ENCODE data around the gene SRXN1.

SRXN1 gene

GRCh38 chr20:602111-602970 lies 50.7 kb downstream of the SRXN1 start:
- no peak for TF ChIP-seq ZNF837 (tag by site-specific recombination; IDR thresholded peaks at IDR 0.05)
- TF ChIP-seq ZSCAN23 (tag by site-specific recombination; IDR thresholded peaks at IDR 0.05), result no peak
- no peak for TF ChIP-seq AEBP2 (tag by site-specific recombination; IDR thresholded peaks at IDR 0.05; ENCODE audit: borderline replicate concordance)
- TF ChIP-seq ZNF488 (tag by site-specific recombination; IDR thresholded peaks at IDR 0.05), result no peak
- TF ChIP-seq MEIS1 (CRISPR knock-in tag; IDR thresholded peaks at IDR 0.05; ENCODE audit: borderline replicate concordance), result no peak
- TF ChIP-seq REST (tag by site-specific recombination; IDR thresholded peaks at IDR 0.05), result no peak
- no peak for TF ChIP-seq GLIS2 (tag by site-specific recombination; IDR thresholded peaks at IDR 0.05)
- TF ChIP-seq ZNF426 (tag by site-specific recombination; IDR thresholded peaks at IDR 0.05), result no peak
- no peak for TF ChIP-seq ZNF510 (tag by site-specific recombination; IDR thresholded peaks at IDR 0.05; ENCODE audit: insufficient replicate concordance)
- TF ChIP-seq ZNF544 (tag by site-specific recombination; IDR thresholded peaks at IDR 0.05), result no peak
- no peak for TF ChIP-seq ZNF280D (tag by site-specific recombination; IDR thresholded peaks at IDR 0.05)
- TF ChIP-seq PBX3 (CRISPR knock-in tag; IDR thresholded peaks at IDR 0.05), result no peak
- TF ChIP-seq, protein P1, sequence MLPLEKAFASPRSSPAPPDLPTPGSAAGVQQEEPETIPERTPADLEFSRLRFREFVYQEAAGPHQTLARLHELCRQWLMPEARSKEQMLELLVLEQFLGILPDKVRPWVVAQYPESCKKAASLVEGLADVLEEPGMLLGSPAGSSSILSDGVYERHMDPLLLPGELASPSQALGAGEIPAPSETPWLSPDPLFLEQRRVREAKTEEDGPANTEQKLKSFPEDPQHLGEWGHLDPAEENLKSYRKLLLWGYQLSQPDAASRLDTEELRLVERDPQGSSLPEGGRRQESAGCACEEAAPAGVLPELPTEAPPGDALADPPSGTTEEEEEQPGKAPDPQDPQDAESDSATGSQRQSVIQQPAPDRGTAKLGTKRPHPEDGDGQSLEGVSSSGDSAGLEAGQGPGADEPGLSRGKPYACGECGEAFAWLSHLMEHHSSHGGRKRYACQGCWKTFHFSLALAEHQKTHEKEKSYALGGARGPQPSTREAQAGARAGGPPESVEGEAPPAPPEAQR (tag by site-specific recombination; IDR thresholded peaks at IDR 0.05), result no peak
- no peak for TF ChIP-seq ZNF169 (tag by site-specific recombination; IDR thresholded peaks at IDR 0.05)
- TF ChIP-seq YY2 (tag by site-specific recombination; IDR thresholded peaks at IDR 0.05), result no peak
- TF ChIP-seq KLF8 (tag by site-specific recombination; IDR thresholded peaks at IDR 0.05), result no peak
- TF ChIP-seq SALL2 (tag by site-specific recombination; IDR thresholded peaks at IDR 0.05; ENCODE audit: borderline replicate concordance), result no peak
- Histone ChIP-seq H3K36me3 (ENCODE audit: control insufficient read depth in 2 of 2, insufficient read depth in 1 of 2, low read length in 2 of 2) (no peaks in the 10 kb centered on the region), H3K27ac (ENCODE audit: extremely low read depth, low read depth, low read length) (no peak overlapping the region), H3K4me3 (ENCODE audit: low read depth, low read length) (no peak overlapping the region), H3K9me3 (ENCODE audit: control insufficient read depth, insufficient read depth, low read depth, low read length) (no peaks in the 10 kb centered on the region), H3K4me1 (ENCODE audit: control insufficient read depth, insufficient read depth, low read length) (no peaks in the 10 kb centered on the region)
- ChIA-PET POLR2A (interaction anchor here (1.0 kb wide), 1 partner anchor 43 kb away, joined by 3 read pairs; no protein-coding TSS in a partner anchor), CTCF (interaction anchor here (1.1 to 3.2 kb wide), 3 partner anchors 44 to 83 kb away, joined by 7 to 11 read pairs (median 9); no protein-coding TSS in a partner anchor)

All from HEK293 (cell line).